NCI-H2029 treated with DMSO at 0.1 percent for 48 hours (cell line): Measurements from ENCODE around the gene SMC1B.
"Not testable (repeated sequence)": the region's sequence is repeated elsewhere in the genome, so short reads cannot be mapped to it uniquely, and the experiment has no call there.

Source experiments
- DNase-seq: peaks from one replicate; lab custom pipeline; 2025; lab: John Stamatoyannopoulos, UW

SMC1B gene

GRCh38 chr22:45421349-45422055 lies 8.1 kb upstream of the SMC1B start:
- DNase-seq: no peak

- DNase-seq: no peak
These were observed 7.1 kb upstream of the SMC1B start for GRCh38 chr22:45420539-45420938.

GRCh38 chr22:45420011-45420410 lies 6.6 kb upstream of the SMC1B start:
- DNase-seq: no peak

GRCh38 chr22:45418770-45419138 lies 5.4 kb upstream of the SMC1B start:
- no peak for DNase-seq

GRCh38 chr22:45418056-45418769 lies 4.8 kb upstream of the SMC1B start:
- no peak for DNase-seq

GRCh38 chr22:45413013-45413367 lies 409 bp downstream of the SMC1B start:
- no peak for DNase-seq

GRCh38 chr22:45407793-45408192 lies 5.6 kb downstream of the SMC1B start:
- DNase-seq: no peak

- no peak for DNase-seq
These were observed 10.9 kb downstream of the SMC1B start for GRCh38 chr22:45402466-45402985.

- DNase-seq: no peak
These were observed 13.5 kb downstream of the SMC1B start for GRCh38 chr22:45399712-45400445.

- no peak for DNase-seq
These were observed 15.2 kb downstream of the SMC1B start for GRCh38 chr22:45398214-45398613.

GRCh38 chr22:45397806-45398205 lies 15.6 kb downstream of the SMC1B start:
- no peak for DNase-seq

GRCh38 chr22:45389546-45389945 lies 23.9 kb downstream of the SMC1B start:
- DNase-seq: no peak

GRCh38 chr22:45381348-45381747 lies 32.1 kb downstream of the SMC1B start:
- no peak for DNase-seq

GRCh38 chr22:45376703-45377102 lies 36.7 kb downstream of the SMC1B start:
- DNase-seq: no peak

GRCh38 chr22:45376009-45376408 lies 37.4 kb downstream of the SMC1B start:
- DNase-seq: no peak

GRCh38 chr22:45373592-45373991 lies 39.8 kb downstream of the SMC1B start:
- DNase-seq: not testable (repeated sequence)

- DNase-seq: no peak
These were observed 46.7 kb downstream of the SMC1B start for GRCh38 chr22:45366713-45367112.

- DNase-seq: no peak
These were observed 53.8 kb downstream of the SMC1B start for GRCh38 chr22:45359627-45360026.

GRCh38 chr22:45358127-45358526 lies 55.3 kb downstream of the SMC1B start:
- no peak for DNase-seq

- DNase-seq: no peak
These were observed 55.9 kb downstream of the SMC1B start for GRCh38 chr22:45357490-45357889.

- no peak for DNase-seq
These were observed 59.6 kb downstream of the SMC1B start for GRCh38 chr22:45353786-45354185.

GRCh38 chr22:45352757-45353156 lies 60.6 kb downstream of the SMC1B start:
- DNase-seq: not testable (repeated sequence)

- DNase-seq: no peak
These were observed 61.4 kb downstream of the SMC1B start for GRCh38 chr22:45351956-45352355.
